ENCODE data around the gene ARFRP1.

ARFRP1 gene

DNA sequence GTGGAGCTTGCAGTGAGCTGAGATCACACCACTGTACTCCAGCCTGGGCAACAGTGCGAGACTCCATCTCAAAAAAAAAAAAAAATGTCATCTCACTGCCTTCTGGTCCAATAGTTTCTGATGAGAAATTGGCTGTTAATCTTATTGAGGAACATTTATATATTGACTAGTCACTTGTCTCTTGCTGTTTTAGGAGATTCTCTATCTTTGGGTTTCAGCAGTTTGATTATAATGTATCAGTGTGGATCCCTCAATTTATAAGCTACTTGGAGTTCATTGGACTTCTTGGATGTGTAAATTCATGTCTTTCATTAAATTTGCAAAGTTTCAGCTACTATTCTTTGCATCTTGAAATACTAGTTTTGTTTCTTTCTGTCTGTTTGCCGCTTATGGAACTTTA, 11.2 kb upstream of the ARFRP1 start:
- ATAC-seq (no peak), DNase-seq (no peak)
- Mint-ChIP-seq H3K4me3 (no peak overlapping the region), H3K27ac (no peak overlapping the region), H3K4me1 (peaks cover 45% of the 10 kb centered on the region), H3K27me3 (no peaks in the 10 kb centered on the region), H3K9me3 (peaks cover 11 to 20% of the 10 kb centered on the region in 2 donors)

DNA sequence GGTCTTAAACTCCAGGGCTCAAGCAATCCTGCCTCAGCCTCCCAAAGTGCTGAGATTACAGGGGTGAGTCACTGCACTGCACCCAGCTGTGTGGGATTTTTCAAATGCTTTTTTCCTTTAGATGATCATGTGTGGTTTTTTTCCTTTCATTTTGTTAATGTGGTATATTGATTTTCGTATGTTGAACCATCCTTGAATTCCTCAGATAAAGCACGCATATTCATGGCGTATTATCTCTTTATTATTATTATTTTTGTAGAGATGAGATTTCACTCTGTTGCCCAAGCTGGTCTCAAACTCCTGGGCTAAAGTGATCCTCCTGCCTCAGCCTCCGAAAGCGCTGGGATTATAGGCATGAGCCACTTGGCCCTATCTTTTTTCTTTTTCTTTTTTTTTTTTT, 7.1 kb upstream of the ARFRP1 start:
- ATAC-seq (no peak), DNase-seq (no peak)
- Mint-ChIP-seq H3K4me1 (peaks cover 50% of the 10 kb centered on the region), H3K27ac (no peak overlapping the region), H3K9me3 (peaks cover 13 to 20% of the 10 kb centered on the region in 2 donors), H3K4me3 (no peak overlapping the region), H3K27me3 (no peaks in the 10 kb centered on the region)

GRCh38 chr20:63712191-63712590, 4.4 kb upstream of the ARFRP1 start:
- ATAC-seq (no peak), DNase-seq (no peak)
- no peak overlapping the region for H3K4me3 Mint-ChIP-seq
- peaks cover 59% of the 10 kb centered on the region for H3K4me1 Mint-ChIP-seq
- H3K9me3 Mint-ChIP-seq, result peaks cover 6 to 12% of the 10 kb centered on the region in 2 donors
- H3K27me3 Mint-ChIP-seq, result no peaks in the 10 kb centered on the region
- no peak overlapping the region for H3K27ac Mint-ChIP-seq

DNA sequence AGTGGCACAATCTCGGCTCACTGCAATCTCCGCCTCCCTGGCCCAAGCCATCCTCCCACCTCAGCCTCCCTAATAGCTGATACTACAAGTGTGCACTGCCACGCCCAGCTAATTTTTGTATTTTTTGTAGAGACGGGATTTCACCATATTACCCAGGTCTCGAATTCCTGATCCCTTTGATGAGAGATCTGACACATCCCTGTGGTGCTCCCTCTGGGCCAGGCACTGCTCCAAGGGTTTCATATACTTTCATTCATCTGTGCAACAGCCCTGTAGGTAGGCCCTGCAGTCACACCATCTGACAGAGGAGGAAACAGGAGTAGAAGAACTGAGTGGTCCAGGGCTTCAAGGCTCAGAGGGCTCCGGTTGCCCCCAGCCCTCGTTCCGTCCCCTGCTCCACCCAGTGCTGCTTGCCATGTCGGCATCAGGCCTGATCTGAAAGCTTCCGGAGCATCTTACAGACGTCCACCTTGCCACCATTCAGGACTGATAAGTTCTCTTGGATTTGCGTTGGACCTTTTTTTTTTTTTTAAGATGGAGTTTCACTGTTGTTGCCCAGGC, 3.4 kb upstream of the ARFRP1 start:
- Mint-ChIP-seq H3K27ac (peak overlapping the region in 1 of 2 donors; percentile 19), H3K4me1 (peaks cover 57% of the 10 kb centered on the region), H3K9me3 (peaks cover 6 to 10% of the 10 kb centered on the region in 2 donors)

GRCh38 chr20:63709149-63709527, 1.4 kb upstream of the ARFRP1 start:
- Mint-ChIP-seq H3K4me1 (peaks cover 65% of the 10 kb centered on the region), H3K27me3 (no peaks in the 10 kb centered on the region), H3K9me3 (peaks cover 0 to 6% of the 10 kb centered on the region in 2 donors), H3K27ac (no peak overlapping the region), H3K4me3 (peak overlapping the region; percentile 89 to 90)
- no peak for DNase-seq
- no peak for ATAC-seq

More for the DNA sequence above, 3.4 kb upstream of the ARFRP1 start:
- Mint-ChIP-seq H3K27me3 (no peaks in the 10 kb centered on the region), H3K4me3 (peak overlapping the region in 1 of 2 donors; percentile 48)
- DNase-seq (no peak), ATAC-seq (no peak)

GRCh38 chr20:63708301-63709148, 749 bp upstream of the ARFRP1 start:
- DNase-seq (peak in 1 of 2 donors; percentile 15), ATAC-seq (peak; percentile 20)
- no peaks in the 10 kb centered on the region for H3K27me3 Mint-ChIP-seq
- H3K4me1 Mint-ChIP-seq, result peaks cover 70% of the 10 kb centered on the region
- H3K9me3 Mint-ChIP-seq, result peaks cover 0 to 6% of the 10 kb centered on the region in 2 donors
- H3K4me3 Mint-ChIP-seq, result peak overlapping the region; percentile 89 to 90
- H3K27ac Mint-ChIP-seq, result peak overlapping the region; percentile 64 to 88

DNA sequence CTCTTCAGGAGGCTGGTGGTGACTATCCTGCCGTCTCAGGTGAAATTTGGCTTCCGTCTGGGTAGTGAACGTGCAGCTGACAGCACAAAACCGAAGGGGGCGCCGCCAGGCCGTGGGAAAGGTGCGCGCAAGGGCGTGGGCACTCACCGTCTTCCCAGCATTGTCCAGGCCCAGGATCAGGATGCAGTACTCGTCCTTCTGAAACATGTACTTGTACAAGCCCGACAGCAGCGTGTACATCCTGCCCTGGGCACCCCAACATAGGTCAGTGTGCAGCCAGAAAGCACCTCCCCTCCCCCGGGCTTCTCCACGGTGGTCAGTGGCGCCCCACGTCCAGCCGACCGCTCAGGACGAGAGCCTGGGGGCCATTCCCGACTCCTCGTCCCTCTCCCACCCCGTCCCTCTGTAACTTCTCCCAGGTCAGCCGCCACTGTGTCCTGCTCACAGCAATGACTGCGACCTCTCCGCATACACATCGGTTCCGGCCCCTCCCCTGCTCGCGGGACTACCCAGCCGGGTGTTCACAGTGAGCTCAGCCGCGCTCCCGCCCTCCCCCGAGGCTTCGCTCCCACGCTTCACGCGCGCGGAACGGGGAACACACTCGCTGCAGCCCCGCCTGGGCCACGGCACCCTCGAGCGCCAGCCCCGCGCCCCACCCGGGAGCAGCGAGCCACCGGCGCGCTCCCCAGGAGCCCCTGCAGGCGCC, 771 bp downstream of the ARFRP1 start:
- Mint-ChIP-seq H3K4me3 (peak overlapping the region; percentile 89 to 94), H3K27ac (peak overlapping the region; percentile 83 to 87), H3K4me1 (peaks cover 63% of the 10 kb centered on the region), H3K27me3 (no peaks in the 10 kb centered on the region), H3K9me3 (no peaks in the 10 kb centered on the region)
- peak; percentile 60 to 63 for DNase-seq
- peak; percentile 65 for ATAC-seq

GRCh38 chr20:63706027-63706695, 1.6 kb downstream of the ARFRP1 start:
- Mint-ChIP-seq H3K4me1 (peaks cover 56% of the 10 kb centered on the region), H3K9me3 (no peaks in the 10 kb centered on the region), H3K27me3 (no peaks in the 10 kb centered on the region), H3K27ac (peak overlapping the region; percentile 83 to 87), H3K4me3 (peak overlapping the region; percentile 89 to 94)
- no peak for ATAC-seq
- DNase-seq, result no peak

GRCh38 chr20:63705232-63706026, 2.3 kb downstream of the ARFRP1 start:
- peaks cover 53% of the 10 kb centered on the region for H3K4me1 Mint-ChIP-seq
- DNase-seq (no peak), ATAC-seq (no peak)
- no peaks in the 10 kb centered on the region for H3K27me3 Mint-ChIP-seq
- H3K27ac Mint-ChIP-seq, result peak overlapping the region in 1 of 2 donors; percentile 4
- H3K4me3 Mint-ChIP-seq, result peak overlapping the region in 1 of 2 donors; percentile 46
- H3K9me3 Mint-ChIP-seq, result no peaks in the 10 kb centered on the region

DNA sequence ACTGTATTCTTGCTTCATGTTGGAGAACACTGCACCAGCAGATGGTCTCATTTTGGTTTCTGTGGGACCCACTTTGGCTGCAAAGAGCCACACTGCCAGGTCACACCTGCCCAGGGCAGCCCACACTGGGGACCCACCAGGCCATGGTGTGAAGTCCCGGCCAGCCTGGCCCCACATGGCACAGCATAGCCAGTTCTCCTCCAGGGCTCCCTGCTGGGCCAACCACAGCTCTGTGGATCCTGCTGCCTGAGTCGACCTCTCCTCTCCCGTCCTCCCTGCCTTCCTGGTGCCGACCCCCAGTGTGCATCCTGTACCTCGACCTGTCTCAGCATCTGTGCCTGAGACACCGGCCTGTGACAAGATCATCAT, 3.0 kb downstream of the ARFRP1 start:
- no peaks in the 10 kb centered on the region for H3K9me3 Mint-ChIP-seq
- H3K4me1 Mint-ChIP-seq, result peaks cover 55% of the 10 kb centered on the region
- no peak for ATAC-seq
- no peak for DNase-seq
- no peak overlapping the region for H3K4me3 Mint-ChIP-seq
- H3K27me3 Mint-ChIP-seq, result no peaks in the 10 kb centered on the region
- no peak overlapping the region for H3K27ac Mint-ChIP-seq

GRCh38 chr20:63703976-63704748, 3.6 kb downstream of the ARFRP1 start:
- ATAC-seq, result no peak
- no peaks in the 10 kb centered on the region for H3K9me3 Mint-ChIP-seq
- no peaks in the 10 kb centered on the region for H3K27me3 Mint-ChIP-seq
- no peak overlapping the region for H3K4me3 Mint-ChIP-seq
- peaks cover 55% of the 10 kb centered on the region for H3K4me1 Mint-ChIP-seq
- DNase-seq, result no peak
- peak overlapping the region in 1 of 2 donors; percentile 67 for H3K27ac Mint-ChIP-seq

GRCh38 chr20:63703471-63703975, 4.3 kb downstream of the ARFRP1 start:
- Mint-ChIP-seq H3K9me3 (no peaks in the 10 kb centered on the region), H3K27me3 (no peaks in the 10 kb centered on the region), H3K4me3 (no peak overlapping the region), H3K4me1 (peaks cover 55% of the 10 kb centered on the region), H3K27ac (peak overlapping the region in 1 of 2 donors; percentile 67)
- DNase-seq (no peak), ATAC-seq (no peak)

GRCh38 chr20:63702751-63703470, 4.9 kb downstream of the ARFRP1 start:
- Mint-ChIP-seq H3K27me3 (no peaks in the 10 kb centered on the region), H3K27ac (no peak overlapping the region), H3K4me3 (no peak overlapping the region)

More at GRCh38 chr20:63702751-63703470, 4.9 kb downstream of the ARFRP1 start:
- Mint-ChIP-seq H3K9me3 (no peaks in the 10 kb centered on the region), H3K4me1 (peaks cover 56% of the 10 kb centered on the region)
- DNase-seq, result no peak
- ATAC-seq, result no peak
